PC-3 (cell line): ENCODE measurements around the gene ARL3. TPM values are rescaled to one million over a fixed set of nuclear protein-coding genes. Genes with fewer than 3 reads are reported as not detected.
"Not testable (repeated sequence)": the region's sequence is repeated elsewhere in the genome, so short reads cannot be mapped to it uniquely, and the experiment has no call there.

Experiments
- ATAC-seq: fragments of 200-7000 bp; cut with Tn5 transposase; 2 replicates; pipeline ENCODE4 v1.9.1; 2020; ENCODE audit warnings: mild to moderate bottlenecking, moderate library complexity
- BruUV-seq: library from RNA; stranded (reverse); fragments of 400-500 nt; replicated peaks from 2 replicates; lab custom pipeline; 2021; lab: Mats Ljungman, UMichigan
- CTCF ChIA-PET: fragments of 300-600 bp; sonication (Branson Sonifier 250); formaldehyde crosslinking; loops from one replicate; lab custom pipeline; 2022; ENCODE audit warnings: antibody characterized with exemption; lab: Charles Lee
- POLR2A ChIA-PET: fragments of 300-600 bp; sonication (Branson Sonifier 250); formaldehyde crosslinking; loops from one replicate; lab custom pipeline; 2022; ENCODE audit warnings: antibody characterized with exemption; ENCODE audit not compliant: unreplicated experiment; lab: Charles Lee
- DNase-seq: peaks from one replicate; pipeline ENCODE4 v3.0.0-alpha.2; 2015
- H2AFZ ChIP-seq: fragments of 300-600 bp; sonication (generic); 2 replicates; pipeline ENCODE4 v1.6.0; 2016; ENCODE audit warnings: antibody characterized with exemption, low read length
- H3F3A ChIP-seq: fragments of 300-600 bp; sonication (generic); one replicate; pipeline ENCODE4 v1.6.0; 2017; ENCODE audit warnings: antibody characterized with exemption, low read length, control low read depth, mild to moderate bottlenecking; ENCODE audit not compliant: unreplicated experiment
- H3K27ac ChIP-seq: fragments of 300-600 bp; sonication (generic); 2 replicates; pipeline ENCODE4 v1.5.1; 2016; ENCODE audit warnings: mild to moderate bottlenecking, low read length
- H3K27me3 ChIP-seq: fragments of 300-600 bp; sonication (generic); 2 replicates; pipeline ENCODE4 v1.6.1; 2016; ENCODE audit warnings: low read length, mixed read lengths
- H3K36me3 ChIP-seq: fragments of 300-600 bp; sonication (generic); 2 replicates; pipeline ENCODE4 v1.6.1; 2016; ENCODE audit warnings: low read depth, mixed run types, low read length, mixed read lengths
- H3K4me1 ChIP-seq: fragments of 300-600 bp; sonication (generic); 2 replicates; pipeline ENCODE4 v1.5.1; 2016; ENCODE audit warnings: low read length; ENCODE audit not compliant: insufficient read depth
- H3K4me2 ChIP-seq: fragments of 300-600 bp; sonication (generic); 2 replicates; pipeline ENCODE4 v1.6.0; 2016; ENCODE audit warnings: low read length
- H3K4me3 ChIP-seq: fragments of 300-600 bp; sonication (generic); 2 replicates; pipeline ENCODE4 v1.5.1; 2016; ENCODE audit warnings: mild to moderate bottlenecking, low read length, mixed read lengths
- H3K79me2 ChIP-seq: fragments of 300-600 bp; sonication (generic); 2 replicates; pipeline ENCODE4 v1.6.1; 2017; ENCODE audit warnings: low read length, mixed read lengths
- H3K9ac ChIP-seq: fragments of 300-600 bp; sonication (generic); 2 replicates; pipeline ENCODE4 v1.6.0; 2016; ENCODE audit warnings: mild to moderate bottlenecking, low read length
- H3K9me2 ChIP-seq: fragments of 300-600 bp; sonication (generic); replicated peaks from 2 replicates; pipeline ENCODE4 v1.6.1; 2016; ENCODE audit warnings: mixed run types, low read length, mixed read lengths
- H3K9me3 ChIP-seq: fragments of 300-600 bp; sonication (generic); 2 replicates; pipeline ENCODE4 v1.6.1; 2016; ENCODE audit warnings: low read length, mixed read lengths
- H4K20me1 ChIP-seq: fragments of 300-600 bp; sonication (generic); 2 replicates; pipeline ENCODE4 v1.6.1; 2016; ENCODE audit warnings: low read length, mixed read lengths
- EZH2 ChIP-seq: fragments of 300-600 bp; sonication (generic); IDR thresholded peaks from one replicate; pipeline ENCODE4 v1.6.1; 2017; ENCODE audit warnings: antibody characterized with exemption, mild to moderate bottlenecking, low read length; ENCODE audit not compliant: unreplicated experiment
- EZH2phosphoT487 ChIP-seq: fragments of 300-600 bp; sonication (generic); IDR thresholded peaks from 2 replicates; pipeline ENCODE4 v1.6.1; 2018; ENCODE audit warnings: mild to moderate bottlenecking, antibody characterized with exemption, low read length, borderline replicate concordance
- intact Hi-C: fragments of 100-400 bp; cut with micrococcal nuclease; formaldehyde crosslinking; loops from 2 replicates; pipeline ENCODE4 v1.9.0; 2023
- total RNA-seq: library from RNA; depleted of rRNA; stranded (reverse); fragments of >200 nt; gene quantifications from 2 replicates; pipeline ENCODE4 v1.2.3, GENCODE V29; 2014
- TF ChIP-seq, protein P1 (sequence below): fragments of 300-600 bp; sonication (generic); conservative IDR thresholded peaks from 2 replicates; pipeline ENCODE4 v1.5.1; 2017; ENCODE audit warnings: antibody characterized with exemption, low read depth, mild to moderate bottlenecking, low read length

Gene ARL3
- total RNA-seq, 1 experiment from 2014 or later: 2.8 TPM

DNA sequence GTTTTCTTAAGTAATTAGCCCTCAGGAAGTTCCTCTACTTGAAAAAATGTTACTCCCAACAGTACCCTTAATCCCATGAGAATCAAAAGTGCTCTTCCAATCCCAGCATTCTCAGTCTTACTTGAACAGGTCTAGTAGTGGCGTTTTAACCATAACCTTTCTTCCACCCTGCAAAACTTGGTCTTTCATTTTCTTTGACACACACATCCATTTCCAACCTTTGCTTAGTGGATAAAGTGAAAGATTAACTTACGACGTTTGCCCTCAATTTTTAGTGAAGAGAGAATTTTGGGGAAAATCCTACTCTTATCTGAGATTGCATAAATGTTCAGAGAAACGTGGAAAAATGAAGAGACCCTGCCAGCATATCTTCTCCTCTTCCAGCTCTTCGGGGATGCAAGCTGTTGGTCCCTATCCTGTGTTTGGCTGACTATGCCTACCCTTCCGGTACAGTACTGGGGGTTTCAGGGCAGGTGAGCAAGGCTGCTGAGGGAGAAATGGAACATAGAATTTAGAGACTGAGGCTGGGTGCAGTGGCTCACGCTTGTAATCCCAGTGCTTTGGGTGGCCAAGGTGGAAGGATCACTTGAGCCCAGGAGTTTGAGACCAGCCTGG is 48.3 kb upstream of the ARL3 start:
- Histone ChIP-seq H3K27me3 (no peaks in the 10 kb centered on the region), H3F3A (no peaks in the 10 kb centered on the region), H3K36me3 (no peaks in the 10 kb centered on the region), H3K9me2 (no peaks in the 10 kb centered on the region), H3K27ac (no peak overlapping the region), H2AFZ (no peak overlapping the region), H3K4me3 (no peak overlapping the region), H4K20me1 (no peaks in the 10 kb centered on the region), H3K4me2 (no peak overlapping the region), H3K9me3 (no peaks in the 10 kb centered on the region), H3K9ac (no peak overlapping the region), H3K4me1 (peaks cover 9% of the 10 kb centered on the region; the same call in 1 of the 2 replicates), H3K79me2 (peaks cover 10% of the 10 kb centered on the region)
- intact Hi-C loops: no loop called here
- ChIA-PET POLR2A (no interaction called here), CTCF (no interaction called here)
- DNase-seq: no peak
- TF ChIP-seq EZH2 (no peak), EZH2phosphoT487 (no peak)
- TF ChIP-seq, protein P1, sequence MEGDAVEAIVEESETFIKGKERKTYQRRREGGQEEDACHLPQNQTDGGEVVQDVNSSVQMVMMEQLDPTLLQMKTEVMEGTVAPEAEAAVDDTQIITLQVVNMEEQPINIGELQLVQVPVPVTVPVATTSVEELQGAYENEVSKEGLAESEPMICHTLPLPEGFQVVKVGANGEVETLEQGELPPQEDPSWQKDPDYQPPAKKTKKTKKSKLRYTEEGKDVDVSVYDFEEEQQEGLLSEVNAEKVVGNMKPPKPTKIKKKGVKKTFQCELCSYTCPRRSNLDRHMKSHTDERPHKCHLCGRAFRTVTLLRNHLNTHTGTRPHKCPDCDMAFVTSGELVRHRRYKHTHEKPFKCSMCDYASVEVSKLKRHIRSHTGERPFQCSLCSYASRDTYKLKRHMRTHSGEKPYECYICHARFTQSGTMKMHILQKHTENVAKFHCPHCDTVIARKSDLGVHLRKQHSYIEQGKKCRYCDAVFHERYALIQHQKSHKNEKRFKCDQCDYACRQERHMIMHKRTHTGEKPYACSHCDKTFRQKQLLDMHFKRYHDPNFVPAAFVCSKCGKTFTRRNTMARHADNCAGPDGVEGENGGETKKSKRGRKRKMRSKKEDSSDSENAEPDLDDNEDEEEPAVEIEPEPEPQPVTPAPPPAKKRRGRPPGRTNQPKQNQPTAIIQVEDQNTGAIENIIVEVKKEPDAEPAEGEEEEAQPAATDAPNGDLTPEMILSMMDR: no peak
- no peak for ATAC-seq
- BruUV-seq: no TSS peak

DNA sequence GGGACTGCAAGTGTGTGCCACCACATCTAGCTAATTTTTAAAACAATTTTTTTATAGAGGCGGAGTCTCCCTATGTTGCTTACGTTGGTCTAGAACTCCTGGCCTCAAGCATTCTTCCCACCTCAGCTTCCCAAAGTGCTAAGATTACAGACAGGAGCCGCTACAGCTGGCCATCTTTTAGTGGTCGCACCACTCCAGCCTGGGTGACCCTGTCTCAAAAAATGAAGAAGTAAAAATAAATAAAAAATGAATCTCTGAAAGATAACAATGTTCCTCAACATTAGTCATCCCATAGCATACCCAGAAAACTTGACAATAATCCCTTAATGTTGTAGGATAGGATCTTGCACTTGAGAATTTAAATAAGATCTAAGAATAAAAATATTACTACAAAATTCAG is 47.8 kb upstream of the ARL3 start:
- Histone ChIP-seq H2AFZ (no peak overlapping the region), H3K79me2 (peaks cover 6% of the 10 kb centered on the region), H3K4me2 (no peak overlapping the region), H3F3A (no peaks in the 10 kb centered on the region), H3K27me3 (no peaks in the 10 kb centered on the region), H3K4me1 (peaks cover 9% of the 10 kb centered on the region; the same call in 1 of the 2 replicates), H3K9me2 (no peaks in the 10 kb centered on the region), H3K9ac (no peak overlapping the region), H3K9me3 (no peaks in the 10 kb centered on the region), H3K4me3 (no peak overlapping the region), H4K20me1 (no peaks in the 10 kb centered on the region), H3K36me3 (no peaks in the 10 kb centered on the region), H3K27ac (no peak overlapping the region)
- TF ChIP-seq EZH2phosphoT487 (no peak), EZH2 (no peak)
- TF ChIP-seq, protein P1: no peak
- ChIA-PET CTCF (no interaction called here), POLR2A (no interaction called here)
- intact Hi-C loops: no loop called here
- ATAC-seq (no peak), DNase-seq (no peak)
- no TSS peak for BruUV-seq

DNA sequence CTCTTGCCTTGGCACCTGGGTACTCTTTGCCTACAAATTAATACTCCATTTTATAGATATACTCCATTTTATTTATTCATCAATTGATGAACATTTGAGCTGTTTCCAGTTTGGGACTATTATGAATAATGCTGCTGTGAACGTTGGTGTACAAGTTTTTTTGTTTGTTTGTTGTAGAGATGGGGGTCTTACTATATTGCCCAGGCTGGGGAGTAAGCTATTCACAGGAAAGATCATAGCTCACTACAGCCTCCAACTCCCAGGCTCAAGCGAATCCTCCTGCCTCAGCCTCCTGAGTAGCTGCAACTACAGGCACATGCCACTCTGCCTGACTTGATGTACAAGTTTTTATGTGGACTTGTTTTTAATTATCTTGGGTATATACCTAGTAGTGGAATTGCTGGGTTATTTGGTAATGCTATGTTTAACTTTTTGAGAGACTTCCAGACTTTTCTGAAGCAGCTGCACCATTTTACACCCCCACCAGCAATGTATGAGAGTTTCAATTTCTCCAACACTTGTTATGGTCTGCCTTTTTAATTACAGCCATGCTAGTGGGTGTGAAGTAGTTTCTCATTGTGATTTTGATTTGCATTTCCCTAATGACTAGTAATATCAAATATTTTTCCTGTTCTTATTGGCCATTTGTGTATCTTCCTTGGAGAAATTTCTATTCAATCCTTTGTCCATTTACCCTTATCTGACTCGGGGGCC is 45.5 kb upstream of the ARL3 start:
- intact Hi-C loops: no loop called here
- Histone ChIP-seq H3K9me2 (no peaks in the 10 kb centered on the region), H3K9me3 (no peaks in the 10 kb centered on the region), H3K4me3 (no peak overlapping the region), H2AFZ (no peak overlapping the region), H3K79me2 (peaks cover 6% of the 10 kb centered on the region; the same call in 1 of the 2 replicates), H3K9ac (no peak overlapping the region), H3K36me3 (no peaks in the 10 kb centered on the region), H3K27ac (no peak overlapping the region), H3K4me2 (no peak overlapping the region), H3F3A (no peaks in the 10 kb centered on the region), H3K4me1 (peaks cover 6% of the 10 kb centered on the region; the same call in 1 of the 2 replicates), H4K20me1 (no peaks in the 10 kb centered on the region), H3K27me3 (no peaks in the 10 kb centered on the region)
- no peak for TF ChIP-seq EZH2
- no peak for TF ChIP-seq EZH2phosphoT487
- TF ChIP-seq, protein P1: no peak
- no peak for DNase-seq
- no TSS peak for BruUV-seq
- ChIA-PET POLR2A (no interaction called here), CTCF (interaction anchor here (0.6 kb wide), 1 partner anchor 58 kb away, joined by 3 read pairs; no protein-coding TSS in a partner anchor)
- no peak for ATAC-seq

DNA sequence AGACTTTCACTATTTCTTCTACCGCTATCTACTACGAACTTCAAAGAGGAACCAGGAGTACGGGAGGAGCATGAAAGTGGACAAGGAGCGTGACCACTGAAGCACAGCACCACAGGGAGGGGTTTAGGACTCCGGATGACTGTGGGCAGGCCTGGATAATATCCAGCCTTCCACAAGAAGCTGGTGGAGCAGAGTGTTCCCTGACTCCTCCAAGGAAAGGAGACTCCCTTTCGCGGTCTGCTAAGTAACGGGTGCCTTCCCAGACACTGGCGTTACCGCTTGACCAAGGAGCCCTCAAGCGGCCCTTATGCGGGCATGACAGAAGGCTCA is 44.7 kb upstream of the ARL3 start:
- POLR2A ChIA-PET, H3K4me2 ChIP-seq, H3K4me3 ChIP-seq, H3K9me2 ChIP-seq, H4K20me1 ChIP-seq, H3K4me1 ChIP-seq, intact Hi-C loops, H3K9ac ChIP-seq, H3K9me3 ChIP-seq, BruUV-seq, H3K27ac ChIP-seq, H3K27me3 ChIP-seq, ATAC-seq, H3K36me3 ChIP-seq, CTCF ChIA-PET, DNase-seq, H3K79me2 ChIP-seq, H2AFZ ChIP-seq, H3F3A ChIP-seq: not testable (repeated sequence)
